DMS153 (cell line): ENCODE results near the gene DYNC1I2.

Source experiments
- DNase-seq: peaks from one replicate; lab custom pipeline; 2025; lab: John Stamatoyannopoulos, UW

Gene DYNC1I2

DNA sequence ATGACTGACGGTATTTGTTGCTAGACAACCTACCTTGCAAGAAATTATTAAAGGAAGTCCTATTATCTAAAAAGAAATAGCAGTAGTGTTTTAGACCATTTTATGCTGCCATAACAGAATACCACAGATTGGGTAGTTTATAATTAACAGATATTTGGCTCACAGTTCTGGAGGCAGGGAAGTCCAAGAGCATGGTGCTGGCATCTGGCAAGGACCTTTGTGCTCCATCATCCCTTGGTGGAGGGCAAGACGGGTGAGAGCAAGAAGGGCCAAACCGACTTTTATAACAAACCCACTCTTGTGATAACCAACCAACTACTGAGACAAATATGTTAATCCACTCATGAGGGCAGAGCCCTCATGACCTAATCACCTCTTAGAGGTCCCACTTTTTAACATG lies 91.2 kb downstream of the DYNC1I2 start:
- DNase-seq, result no peak

DNA sequence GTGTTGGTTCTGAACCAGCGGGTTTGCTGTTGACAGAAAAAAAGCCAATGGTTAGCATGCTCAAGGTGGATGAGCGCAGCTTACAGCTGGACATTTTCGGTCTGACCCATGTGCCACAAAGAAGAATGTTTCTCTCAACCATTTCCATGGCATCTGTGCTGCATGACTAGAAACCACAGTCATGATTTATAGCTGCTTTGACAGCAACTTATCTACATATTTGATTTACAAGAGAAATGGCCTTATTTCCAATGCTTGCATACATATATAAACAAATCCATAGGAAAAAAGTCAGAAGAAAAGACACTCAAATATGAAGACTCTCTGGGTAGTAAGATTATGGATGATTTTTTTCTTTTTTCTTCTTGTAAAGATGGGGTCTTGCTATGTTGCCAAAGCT lies 98.2 kb downstream of the DYNC1I2 start:
- no peak for DNase-seq

DNA sequence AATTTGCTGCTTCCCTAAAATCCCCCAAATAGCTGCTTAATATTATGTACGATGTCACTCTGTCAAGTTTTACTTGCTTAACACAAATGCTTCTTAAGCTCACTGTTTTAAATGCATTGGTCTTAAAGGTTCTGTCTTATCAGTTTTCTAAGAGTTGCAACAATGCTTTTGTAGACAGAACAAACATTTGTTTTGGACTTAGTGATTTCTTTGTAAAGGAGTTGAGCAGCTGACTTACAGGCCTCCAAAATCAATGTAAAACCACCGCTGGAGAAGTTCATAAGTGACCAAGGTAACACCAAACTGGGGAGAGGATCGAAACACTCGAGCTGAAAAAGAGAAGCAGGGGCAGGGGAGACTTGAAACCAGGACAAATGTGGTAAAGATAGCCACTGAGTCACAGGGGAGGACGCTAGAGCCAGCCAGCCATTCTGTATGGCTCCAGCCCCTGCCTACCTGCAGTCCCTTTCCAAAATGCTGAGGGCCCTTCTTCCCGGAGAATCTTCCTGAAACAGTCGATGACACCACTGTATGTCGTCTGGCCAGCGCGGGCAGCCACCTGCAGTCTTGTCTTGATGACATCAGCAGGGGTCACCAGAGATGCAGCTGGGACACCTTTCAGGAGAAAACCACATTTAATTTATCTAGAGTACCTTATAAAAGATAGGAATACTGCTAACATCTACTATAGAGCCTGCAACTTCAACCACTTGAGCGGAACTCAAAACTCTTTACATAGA lies 100.2 kb downstream of the DYNC1I2 start:
- DNase-seq, result no peak

DNA sequence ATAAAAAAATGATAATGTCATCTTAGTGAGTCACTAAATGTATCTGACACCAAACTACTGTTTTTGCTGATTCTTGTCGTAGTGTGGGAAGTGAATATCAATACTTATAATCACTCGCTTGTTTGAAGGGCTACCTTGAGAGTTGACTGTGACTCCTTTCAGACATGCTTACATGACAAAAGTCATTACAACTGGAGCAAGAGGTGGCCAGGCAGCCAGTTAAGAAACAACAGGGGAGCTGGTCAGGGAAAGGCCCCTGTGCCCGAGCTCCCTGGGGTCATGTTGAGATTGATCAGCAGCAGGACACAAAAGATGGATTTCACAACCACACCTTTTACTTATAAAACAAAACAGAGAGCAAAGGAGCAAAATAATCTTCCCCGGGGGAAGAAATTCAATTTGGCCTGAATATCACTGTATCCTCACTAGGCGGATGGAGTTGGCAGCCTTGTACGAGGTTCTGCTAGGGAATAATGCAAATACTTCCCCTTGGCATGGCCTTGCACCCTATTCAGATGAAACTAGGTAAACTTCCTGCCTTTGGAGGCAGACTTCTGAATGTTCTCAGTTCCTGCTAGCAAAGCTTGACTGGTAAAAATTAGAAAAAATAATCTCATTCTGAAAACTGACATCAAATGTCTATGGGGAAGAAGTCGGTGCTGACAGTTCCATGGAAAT lies 101.2 kb downstream of the DYNC1I2 start:
- DNase-seq, result peak; percentile 35

DNA sequence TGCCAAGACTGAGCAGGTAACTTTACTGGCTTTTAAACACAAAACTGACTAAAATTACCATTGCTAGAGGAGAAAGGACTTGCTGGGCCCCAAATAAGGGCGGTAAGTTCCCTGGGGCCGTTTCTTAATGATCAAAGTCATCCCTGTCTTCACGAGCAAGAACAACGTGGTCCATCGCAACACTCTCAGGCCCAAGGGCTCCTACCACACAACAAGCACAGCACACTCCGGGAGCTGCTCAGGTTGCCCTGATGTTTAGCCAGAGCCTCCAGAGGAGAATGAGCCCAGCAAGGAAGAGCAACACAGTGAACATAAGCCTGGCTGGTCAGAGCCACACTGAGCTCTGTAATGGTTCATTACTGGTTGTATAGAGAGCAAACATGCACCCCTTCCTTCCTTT lies 102.7 kb downstream of the DYNC1I2 start:
- no peak for DNase-seq

DNA sequence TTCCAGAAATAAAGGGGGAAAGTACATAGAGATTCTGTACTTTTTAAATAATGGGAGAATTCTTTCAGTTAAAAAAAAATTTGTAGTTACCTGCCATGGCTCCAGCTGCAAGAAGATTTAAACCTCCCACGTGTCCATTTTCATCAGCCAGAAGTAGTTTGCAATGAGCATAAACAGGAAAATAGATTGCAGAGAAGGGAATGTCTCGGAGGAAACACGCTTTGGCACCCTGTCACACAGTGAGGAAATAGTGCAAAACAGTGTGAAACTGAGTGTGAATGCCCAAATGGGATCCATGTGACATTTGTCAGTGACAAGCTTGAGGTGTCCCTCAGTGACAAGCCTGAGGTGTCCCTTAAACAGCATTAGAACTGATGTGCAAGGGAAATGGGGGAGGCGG lies 104.1 kb downstream of the DYNC1I2 start:
- no peak for DNase-seq

DNA sequence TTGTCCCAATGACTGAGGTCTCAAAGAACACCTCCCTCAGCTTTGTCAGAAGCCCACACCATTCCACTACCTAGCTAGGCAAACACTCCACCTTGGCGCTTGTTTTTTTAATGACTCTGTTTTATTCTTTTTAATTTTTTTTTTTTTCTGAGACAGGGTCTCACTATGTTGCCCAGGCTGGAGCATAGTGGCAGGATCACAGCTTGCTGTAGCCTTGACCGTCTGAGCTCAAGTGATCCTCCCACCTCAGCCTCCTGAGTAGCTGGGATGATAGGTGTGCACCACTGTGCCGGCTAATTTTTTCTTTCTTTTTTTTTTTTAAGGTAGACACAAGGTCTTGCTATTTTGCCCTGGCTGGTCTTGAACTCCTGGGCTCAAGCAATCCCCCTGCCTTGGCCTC lies 104.9 kb downstream of the DYNC1I2 start:
- DNase-seq, result no peak

DNA sequence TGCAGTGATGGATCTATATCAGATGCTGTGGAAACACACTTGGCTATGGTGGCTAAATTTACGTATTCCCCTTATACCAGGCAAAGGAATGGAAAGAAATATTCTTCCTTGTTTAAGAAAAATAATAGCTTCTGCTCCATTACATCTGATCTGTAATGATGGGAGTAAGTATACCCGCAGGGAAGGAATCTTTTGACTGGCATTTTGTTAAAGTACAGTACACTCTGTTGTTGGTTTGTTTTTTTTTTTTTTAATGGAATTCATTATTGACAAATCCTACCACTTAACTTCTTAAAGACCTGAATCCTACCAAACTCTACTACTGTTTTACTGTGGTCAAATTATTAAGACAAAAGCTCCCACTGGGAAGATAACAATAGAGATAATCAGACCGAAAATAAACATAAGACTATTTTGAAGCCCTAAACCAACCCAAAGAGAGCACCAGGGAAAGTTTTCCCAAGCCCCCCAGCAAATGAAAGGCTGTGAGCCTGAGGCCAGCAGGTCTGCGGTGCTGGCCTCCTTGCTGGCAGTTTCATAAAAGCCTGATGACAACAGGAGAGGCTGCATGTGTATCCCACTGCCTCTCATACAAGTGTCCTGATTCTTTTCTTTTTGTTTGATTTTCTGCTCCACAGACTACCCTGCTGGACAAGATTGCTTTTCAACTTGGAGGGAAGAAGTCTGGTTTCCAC lies 105.8 kb downstream of the DYNC1I2 start:
- no peak for DNase-seq

DNA sequence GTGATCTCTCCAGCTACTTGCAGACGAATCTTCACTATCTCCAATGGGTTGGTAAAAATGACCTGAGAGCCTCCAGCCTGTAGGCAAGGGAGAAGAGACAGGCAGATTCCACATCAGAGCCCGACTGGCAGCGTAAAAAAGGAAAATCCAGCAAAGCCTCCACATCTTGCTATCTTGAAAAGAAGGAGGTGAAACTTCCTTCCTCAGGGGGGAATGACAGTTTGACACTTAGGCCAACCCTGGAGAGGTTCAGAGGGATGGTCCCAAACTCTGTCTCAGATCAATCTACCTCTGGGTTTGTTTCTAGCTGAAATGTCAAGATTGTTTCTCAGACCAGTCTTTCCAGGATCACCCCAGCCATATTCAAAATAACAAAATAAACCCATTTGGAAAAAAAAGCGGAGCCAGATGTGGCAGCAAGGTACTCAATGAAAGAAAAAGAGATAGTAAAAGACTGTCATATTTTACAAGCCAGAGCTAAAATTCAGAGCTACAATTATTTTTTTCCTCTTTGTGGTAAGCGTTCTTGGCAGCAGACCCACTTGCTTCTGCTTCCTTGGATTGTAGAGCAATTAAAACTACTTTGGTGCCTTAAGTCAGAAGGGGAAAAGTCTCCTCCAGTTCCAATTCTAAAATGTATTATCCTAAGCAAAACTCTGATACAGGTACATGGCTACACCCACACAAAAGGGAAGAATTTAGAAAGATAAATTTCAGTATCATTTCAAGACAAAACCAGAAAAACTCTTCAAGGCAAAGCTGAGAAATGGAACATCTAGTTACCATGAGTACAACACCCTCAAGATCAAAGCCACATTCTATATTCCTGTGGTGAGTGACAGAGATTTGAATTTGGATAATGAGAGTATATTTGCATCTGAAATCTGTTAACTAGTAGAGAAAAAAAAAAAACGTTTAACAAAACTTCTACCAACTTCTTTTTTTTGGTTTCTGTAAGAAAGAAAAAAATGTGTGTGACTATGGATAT lies 106.7 kb downstream of the DYNC1I2 start:
- no peak for DNase-seq

DNA sequence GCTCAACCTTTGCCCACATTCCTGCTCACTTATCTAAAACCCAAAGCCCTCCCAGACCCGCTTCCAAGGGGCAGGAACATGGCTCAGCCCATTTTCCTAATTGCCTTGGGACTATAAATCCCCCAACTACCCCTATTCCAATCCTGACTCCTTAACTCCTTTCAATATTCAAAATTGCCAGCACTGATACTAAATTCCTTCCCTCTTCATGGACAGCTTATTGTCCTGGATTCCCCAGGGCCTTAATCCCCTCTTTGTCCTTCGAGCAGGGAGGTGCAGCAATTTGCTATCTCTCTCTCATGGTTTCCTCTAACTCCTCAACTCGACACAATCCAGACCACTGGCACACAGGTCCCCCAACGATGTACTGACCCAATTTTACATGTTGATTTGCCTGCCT lies 107.6 kb downstream of the DYNC1I2 start:
- no peak for DNase-seq
